Measurements from ENCODE around the gene TMC2.

GRCh38 chr20:2538356-2538755 lies 2.0 kb downstream of the TMC2 start:
- no peak for TF ChIP-seq POLR2A (IDR thresholded peaks at IDR 0.05; ENCODE audit: low read length)
- TF ChIP-seq GATA1 (IDR thresholded peaks at IDR 0.05; ENCODE audit: low read depth, low read length) = no peak

Measured in erythroblast (primary cell).